ENCODE measurements around the gene FIS1. TPM values are rescaled to one million over a fixed set of nuclear protein-coding genes. Genes with fewer than 3 reads are reported as not detected.

Gene FIS1
- total and polyA plus RNA-seq, 2 donors (not counting 1 experiment from before 2014, with no cell fraction given), result 95.5 to 245 TPM

DNA sequence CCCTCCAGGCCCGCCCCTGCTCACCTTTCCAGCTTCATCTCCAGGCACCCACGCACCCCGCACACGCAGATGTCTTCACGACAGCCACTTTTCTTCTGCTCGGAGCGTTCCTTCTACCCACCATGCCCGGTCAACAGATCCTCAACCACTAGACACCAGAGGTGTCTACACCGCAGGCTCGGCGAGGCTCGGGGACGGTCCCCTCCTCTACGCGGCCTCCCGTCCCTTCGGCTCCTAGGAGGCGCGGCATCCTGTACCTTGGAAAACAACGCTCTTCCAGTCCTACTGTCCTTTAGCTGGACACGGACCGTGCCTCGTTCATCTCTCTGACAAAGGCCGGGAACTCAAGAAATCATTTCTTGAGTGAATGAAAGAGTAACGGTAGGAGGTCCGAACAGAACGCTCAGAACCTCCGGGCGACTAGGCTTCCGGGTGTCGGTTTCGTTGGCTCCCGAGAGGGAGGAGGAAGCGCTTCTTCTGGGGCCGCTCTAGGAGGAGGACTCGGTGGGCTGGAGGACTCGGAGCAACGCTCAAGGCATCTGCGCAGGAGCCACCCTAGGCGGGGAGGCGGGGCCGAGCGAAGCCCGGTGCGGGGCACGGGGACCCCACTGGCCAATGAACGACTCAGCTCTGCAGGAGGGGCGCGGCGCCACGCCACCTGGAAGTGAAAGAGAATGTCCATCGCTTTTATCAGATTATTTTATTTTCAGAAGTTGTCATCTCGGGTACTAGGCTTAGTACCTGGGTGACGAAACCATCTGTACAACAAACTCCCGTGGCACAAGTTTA, 7.2 kb upstream of the FIS1 start:
- POLR2A ChIA-PET, result no interaction called here

More for the DNA sequence above, 7.2 kb upstream of the FIS1 start:
- DNase-seq (peak; percentile 99), ATAC-seq (ENCODE audit: low read depth) (peak; percentile 100)
- WGBS (ENCODE audit: insufficient coverage), result 2% methylated on average over 47 of the region's 55 CpGs
- H2AFZ ChIP-seq (ENCODE audit: insufficient read depth, low read depth, low read length, poor library complexity, severe bottlenecking), result peak overlapping the region; percentile 89
- peaks cover 0 to 6% of the 10 kb centered on the region in 2 experiments for H3K36me3 ChIP-seq (replicated peaks in 1 of 2; ENCODE audit: control extremely low read depth in 1 of 2, control insufficient read depth in 1 of 2, extremely low read depth in 1 of 2, insufficient read depth in 2 of 2, low read length in 1 of 2)
- peak overlapping the region; percentile 99 for H3K4me3 Mint-ChIP-seq
- peak overlapping the region; percentile 81 for H3K4me2 ChIP-seq (replicated peaks; ENCODE audit: low read depth, low read length, poor library complexity, severe bottlenecking)
- peaks cover 47% of the 10 kb centered on the region for H3K79me2 ChIP-seq (ENCODE audit: control insufficient read depth, insufficient read depth, low read length)
- CTCF ChIA-PET, result interaction anchor here (0.6 to 5.1 kb wide), 9 partner anchors 8 to 651 kb away, joined by 3 to 33 read pairs (median 3); partner anchors contain the start of genes CLDN15, FIS1, POP7 and ZNHIT1
- H3K27me3 ChIP-seq (replicated peaks in 1 of 4; ENCODE audit: control extremely low read depth in 1 of 4, control insufficient read depth in 3 of 4, insufficient read depth in 4 of 4, low read length in 3 of 4), result peaks cover 0 to 4% (median 0%) of the 10 kb centered on the region in 4 experiments
- peak overlapping the region; percentile 60 to 87 for H3K27ac ChIP-seq (ENCODE audit: low read length in 2 of 2)
- peaks cover 43% of the 10 kb centered on the region for H4K20me1 ChIP-seq (ENCODE audit: control insufficient read depth, insufficient read depth, low read length, poor library complexity, severe bottlenecking)
- no peaks in the 10 kb centered on the region for H3K9me3 ChIP-seq (ENCODE audit: control extremely low read depth in 1 of 3, control insufficient read depth in 2 of 3, insufficient read depth in 1 of 3, low read length in 2 of 3)
- H3K4me1 Mint-ChIP-seq, result peaks cover 29% of the 10 kb centered on the region
- H3K27me3 Mint-ChIP-seq, result peaks cover 8% of the 10 kb centered on the region
- no peaks in the 10 kb centered on the region for H3K9me3 Mint-ChIP-seq (ENCODE audit: insufficient read depth)
- peaks cover 15 to 23% of the 10 kb centered on the region in 2 donors for H3K4me1 ChIP-seq (ENCODE audit: control insufficient read depth in 2 of 2, insufficient read depth in 2 of 2, low read length in 2 of 2)
- peak overlapping the region; percentile 81 for H3K9ac ChIP-seq (ENCODE audit: low read length)
- H3K4me3 ChIP-seq (ENCODE audit: control extremely low read depth in 1 of 5, extremely low read depth in 1 of 5, insufficient read depth in 1 of 5, low read depth in 2 of 5, low read length in 4 of 5), result peak overlapping the region; percentile 81 to 98 (median 89)
- intact Hi-C loops (cut with micrococcal nuclease), result loop anchor here (1.0 to 5.0 kb wide), 5 partner anchors 8 to 1235 kb away; partner anchors contain the start of genes AP1S1, IFT22, ZKSCAN1 and ZNHIT1
- TF ChIP-seq, protein P1, sequence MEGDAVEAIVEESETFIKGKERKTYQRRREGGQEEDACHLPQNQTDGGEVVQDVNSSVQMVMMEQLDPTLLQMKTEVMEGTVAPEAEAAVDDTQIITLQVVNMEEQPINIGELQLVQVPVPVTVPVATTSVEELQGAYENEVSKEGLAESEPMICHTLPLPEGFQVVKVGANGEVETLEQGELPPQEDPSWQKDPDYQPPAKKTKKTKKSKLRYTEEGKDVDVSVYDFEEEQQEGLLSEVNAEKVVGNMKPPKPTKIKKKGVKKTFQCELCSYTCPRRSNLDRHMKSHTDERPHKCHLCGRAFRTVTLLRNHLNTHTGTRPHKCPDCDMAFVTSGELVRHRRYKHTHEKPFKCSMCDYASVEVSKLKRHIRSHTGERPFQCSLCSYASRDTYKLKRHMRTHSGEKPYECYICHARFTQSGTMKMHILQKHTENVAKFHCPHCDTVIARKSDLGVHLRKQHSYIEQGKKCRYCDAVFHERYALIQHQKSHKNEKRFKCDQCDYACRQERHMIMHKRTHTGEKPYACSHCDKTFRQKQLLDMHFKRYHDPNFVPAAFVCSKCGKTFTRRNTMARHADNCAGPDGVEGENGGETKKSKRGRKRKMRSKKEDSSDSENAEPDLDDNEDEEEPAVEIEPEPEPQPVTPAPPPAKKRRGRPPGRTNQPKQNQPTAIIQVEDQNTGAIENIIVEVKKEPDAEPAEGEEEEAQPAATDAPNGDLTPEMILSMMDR (IDR thresholded peaks at IDR 0.05), result no peak
- no peak for TF ChIP-seq EZH2 (IDR thresholded peaks at IDR 0.05; ENCODE audit: borderline replicate concordance, insufficient read depth, low read depth, low read length, poor library complexity, severe bottlenecking)
- peak overlapping the region; percentile 95 for H3K27ac Mint-ChIP-seq
